CD14-positive monocyte (primary cell): Measurements from ENCODE around the gene GPD1L. TPM values are rescaled to one million over a fixed set of nuclear protein-coding genes. Genes with fewer than 3 reads are reported as not detected.

ENCODE experiments used
- DNase-seq, 3 donors: peaks; one replicate each; pipeline ENCODE4 v3.0.0-alpha.2; 2011 to 2022
- H2AFZ ChIP-seq: 2 replicates; pipeline ENCODE4 v1.6.0; 2012; ENCODE audit warnings: mild to moderate bottlenecking, low read depth, low read length, inconsistent platforms; ENCODE audit not compliant: insufficient read depth, poor library complexity, severe bottlenecking
- H3K27ac ChIP-seq, 2 donors: 1 replicate in 1 of 2; 2 replicates in 1 of 2; pipeline ENCODE4 v1.5.1; 2012 to 2013; ENCODE audit warnings: low read length in 2 of 2, control low read depth in 1 of 2, inconsistent platforms in 1 of 2, low read depth in 1 of 2, mild to moderate bottlenecking in 1 of 2
- H3K27me3 ChIP-seq, 2 donors: one replicate each; pipeline versions ENCODE4 v1.6.0 to v1.6.1; 2011 to 2013; ENCODE audit warnings: low read length in 2 of 2; ENCODE audit not compliant: control insufficient read depth in 2 of 2, insufficient read depth in 2 of 2
- H3K36me3 ChIP-seq, 2 donors: replicated peaks in 1 of 2; 1 replicate in 1 of 2; 2 replicates in 1 of 2; pipeline versions ENCODE4 v1.5.1 to v1.6.1; 2012 to 2013; ENCODE audit warnings: low read length in 2 of 2, control low read depth in 1 of 2, inconsistent platforms in 1 of 2, mild to moderate bottlenecking in 1 of 2; ENCODE audit not compliant: insufficient read depth in 2 of 2, control insufficient read depth in 1 of 2
- H3K4me1 ChIP-seq, 2 donors: 1 replicate in 1 of 2; 2 replicates in 1 of 2; pipeline versions ENCODE4 v1.5.1 to v1.6.1; 2012 to 2013; ENCODE audit warnings: low read length in 2 of 2, control low read depth in 1 of 2, inconsistent platforms in 1 of 2, mild to moderate bottlenecking in 1 of 2, moderate library complexity in 1 of 2; ENCODE audit not compliant: insufficient read depth in 2 of 2, control insufficient read depth in 1 of 2
- H3K4me2 ChIP-seq: replicated peaks from 2 replicates; pipeline ENCODE3; 2012; ENCODE audit warnings: low read length, moderate library complexity, mild to moderate bottlenecking; ENCODE audit not compliant: poor library complexity, severe bottlenecking; ENCODE audit errors: extremely low read depth
- H3K4me3 ChIP-seq, 3 experiments: fragments of 200-600 bp in 1 of 3; sonication (generic) in 1 of 3; replicated peaks in 1 of 3; 1 replicate in 2 of 3; 2 replicates in 1 of 3; pipeline ENCODE4 v1.5.1; 2011 to 2013; ENCODE audit warnings: low read length in 3 of 3, mild to moderate bottlenecking in 3 of 3, control low read depth in 2 of 3, low read depth in 2 of 3, inconsistent platforms in 1 of 3, moderate library complexity in 1 of 3
- H3K79me2 ChIP-seq: 2 replicates; pipeline ENCODE4 v1.6.0; 2012; ENCODE audit warnings: mild to moderate bottlenecking, control low read depth, inconsistent platforms, low read length, moderate library complexity; ENCODE audit not compliant: insufficient read depth
- H3K9ac ChIP-seq: 2 replicates; pipeline ENCODE4 v1.6.0; 2017; ENCODE audit warnings: low read length, mild to moderate bottlenecking; ENCODE audit not compliant: insufficient read depth, poor library complexity, severe bottlenecking
- H3K9me3 ChIP-seq, 2 donors: replicated peaks in 1 of 2; 1 replicate in 1 of 2; 2 replicates in 1 of 2; pipeline versions ENCODE4 v1.5.1 to v1.6.1; 2012 to 2013; ENCODE audit warnings: low read length in 2 of 2, control low read depth in 1 of 2; ENCODE audit not compliant: control insufficient read depth in 1 of 2, insufficient read depth in 1 of 2
- H4K20me1 ChIP-seq: 2 replicates; pipeline ENCODE4 v1.6.0; 2012; ENCODE audit warnings: mild to moderate bottlenecking, low read length, control low read depth, moderate library complexity; ENCODE audit not compliant: insufficient read depth
- H3K27ac Mint-ChIP-seq, 7 donors: one replicate each; pipeline ENCODE4 v1.8.0; 2020; ENCODE audit warnings: mild to moderate bottlenecking in 7 of 7, mixed read lengths in 7 of 7, moderate library complexity in 6 of 7, inconsistent platforms in 2 of 7
- H3K27me3 Mint-ChIP-seq, 3 donors: one replicate each; pipeline ENCODE4 v1.8.0; 2021 to 2022; ENCODE audit warnings: low read depth in 3 of 3, mild to moderate bottlenecking in 3 of 3, mixed read lengths in 3 of 3, moderate library complexity in 3 of 3, inconsistent platforms in 1 of 3
- H3K36me3 Mint-ChIP-seq, 2 donors: one replicate each; pipeline ENCODE4 v1.8.0; 2020; ENCODE audit warnings: mixed read lengths in 2 of 2, inconsistent platforms in 1 of 2, mild to moderate bottlenecking in 1 of 2
- H3K4me1 Mint-ChIP-seq: one replicate; pipeline ENCODE4 v1.8.0; 2020; ENCODE audit warnings: mild to moderate bottlenecking, mixed read lengths
- H3K4me3 Mint-ChIP-seq, 2 donors: one replicate each; pipeline ENCODE4 v1.8.0; 2020; ENCODE audit warnings: mild to moderate bottlenecking in 2 of 2, mixed read lengths in 2 of 2, moderate library complexity in 1 of 2
- H3K9me3 Mint-ChIP-seq, 7 donors: one replicate each; pipeline ENCODE4 v1.8.0; 2020 to 2022; ENCODE audit warnings: mixed read lengths in 7 of 7, mild to moderate bottlenecking in 6 of 7, moderate library complexity in 6 of 7, inconsistent platforms in 2 of 7
- WGBS: methylation state at CpG from one replicate; pipeline ENCODE4 v1.1.5; 2013; ENCODE audit warnings: missing lambda C conversion rate; ENCODE audit not compliant: insufficient coverage; 5-methylcytosine and 5-hydroxymethylcytosine counted together
- intact Hi-C, 2 donors: fragments of 100-400 bp; cut with micrococcal nuclease; formaldehyde crosslinking; loops; one replicate each; pipeline versions ENCODE4 v1.15.0 to v1.15.1; 2023
- polyA plus RNA-seq, 3 donors: library from polyadenylated mRNA; depleted of rRNA in 1 of 3; unstranded in 2 of 3; stranded (reverse) in 1 of 3; fragments of 300-500 nt in 2 of 3; fragments of >200 nt in 1 of 3; fragmentation: Illumina TruSeq in 2 of 3; gene quantifications; 1 replicate in 2 of 3; 2 replicates in 1 of 3; pipeline ENCODE4 v1.2.3, GENCODE V29; 2012 to 2021
- TF ChIP-seq, protein P1 (sequence below): fragments of 200-600 bp; IDR thresholded peaks from one replicate; pipeline ENCODE4 v1.8.0; 2022; ENCODE audit warnings: antibody characterized with exemption, mild to moderate bottlenecking

Gene GPD1L
- polyA plus RNA-seq, 3 donors, result 4.9 to 11.8 (median 10.2) TPM

DNA sequence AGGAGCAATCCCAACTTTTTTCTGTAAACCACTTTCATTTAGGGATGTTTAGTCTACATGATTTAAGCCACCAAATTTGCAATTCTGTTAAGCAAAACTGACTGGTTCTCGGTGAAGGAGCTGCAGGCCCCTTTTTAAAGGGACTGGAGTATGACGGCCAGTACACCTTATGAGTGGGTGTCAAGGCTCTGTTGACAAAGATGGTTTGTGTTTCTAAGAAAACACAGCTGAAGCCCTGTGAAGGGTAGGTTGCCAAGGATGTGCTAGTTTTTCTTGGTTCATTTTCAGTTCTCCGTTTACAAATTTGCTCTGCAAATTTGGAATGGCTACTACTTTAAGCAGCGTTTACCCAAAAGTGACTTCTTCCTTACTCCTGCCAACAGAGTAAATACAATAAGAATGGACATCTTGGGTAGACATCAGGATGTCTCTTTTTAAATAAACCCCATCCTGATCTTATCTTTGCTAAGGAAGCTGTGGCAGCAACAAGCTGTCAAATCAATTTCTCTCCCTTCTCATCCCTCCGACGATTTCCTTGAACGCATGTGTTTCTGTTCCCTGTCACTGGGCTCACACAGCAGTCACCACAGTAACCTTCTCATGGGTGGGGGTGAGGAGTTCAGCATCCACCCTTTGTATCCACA lies 73.8 kb downstream of the GPD1L start:
- H3K4me1 Mint-ChIP-seq, result peaks cover 12% of the 10 kb centered on the region
- DNase-seq, result no peak
- no peak overlapping the region for H3K27ac Mint-ChIP-seq
- Histone ChIP-seq H3K4me2 (no peak overlapping the region), H3K27ac (no peak overlapping the region), H3K9ac (no peak overlapping the region), H3K79me2 (no peaks in the 10 kb centered on the region), H3K27me3 (peaks cover 0 to 2% of the 10 kb centered on the region in 2 donors), H4K20me1 (no peaks in the 10 kb centered on the region), H3K9me3 (no peaks in the 10 kb centered on the region), H2AFZ (no peak overlapping the region), H3K4me1 (peaks cover 0 to 5% of the 10 kb centered on the region in 2 donors), H3K36me3 (no peaks in the 10 kb centered on the region), H3K4me3 (no peak overlapping the region)
- intact Hi-C loops, result no loop called here
- TF ChIP-seq, protein P1, sequence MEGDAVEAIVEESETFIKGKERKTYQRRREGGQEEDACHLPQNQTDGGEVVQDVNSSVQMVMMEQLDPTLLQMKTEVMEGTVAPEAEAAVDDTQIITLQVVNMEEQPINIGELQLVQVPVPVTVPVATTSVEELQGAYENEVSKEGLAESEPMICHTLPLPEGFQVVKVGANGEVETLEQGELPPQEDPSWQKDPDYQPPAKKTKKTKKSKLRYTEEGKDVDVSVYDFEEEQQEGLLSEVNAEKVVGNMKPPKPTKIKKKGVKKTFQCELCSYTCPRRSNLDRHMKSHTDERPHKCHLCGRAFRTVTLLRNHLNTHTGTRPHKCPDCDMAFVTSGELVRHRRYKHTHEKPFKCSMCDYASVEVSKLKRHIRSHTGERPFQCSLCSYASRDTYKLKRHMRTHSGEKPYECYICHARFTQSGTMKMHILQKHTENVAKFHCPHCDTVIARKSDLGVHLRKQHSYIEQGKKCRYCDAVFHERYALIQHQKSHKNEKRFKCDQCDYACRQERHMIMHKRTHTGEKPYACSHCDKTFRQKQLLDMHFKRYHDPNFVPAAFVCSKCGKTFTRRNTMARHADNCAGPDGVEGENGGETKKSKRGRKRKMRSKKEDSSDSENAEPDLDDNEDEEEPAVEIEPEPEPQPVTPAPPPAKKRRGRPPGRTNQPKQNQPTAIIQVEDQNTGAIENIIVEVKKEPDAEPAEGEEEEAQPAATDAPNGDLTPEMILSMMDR, result no peak
- no peaks in the 10 kb centered on the region for H3K36me3 Mint-ChIP-seq
- peaks cover 0 to 1% (median 0%) of the 10 kb centered on the region in 7 donors for H3K9me3 Mint-ChIP-seq
- H3K4me3 Mint-ChIP-seq, result no peak overlapping the region
- 100% methylated on average over 2 of the region's 7 CpGs for WGBS
- H3K27me3 Mint-ChIP-seq, result peaks cover 4 to 7% (median 6%) of the 10 kb centered on the region in 3 donors

DNA sequence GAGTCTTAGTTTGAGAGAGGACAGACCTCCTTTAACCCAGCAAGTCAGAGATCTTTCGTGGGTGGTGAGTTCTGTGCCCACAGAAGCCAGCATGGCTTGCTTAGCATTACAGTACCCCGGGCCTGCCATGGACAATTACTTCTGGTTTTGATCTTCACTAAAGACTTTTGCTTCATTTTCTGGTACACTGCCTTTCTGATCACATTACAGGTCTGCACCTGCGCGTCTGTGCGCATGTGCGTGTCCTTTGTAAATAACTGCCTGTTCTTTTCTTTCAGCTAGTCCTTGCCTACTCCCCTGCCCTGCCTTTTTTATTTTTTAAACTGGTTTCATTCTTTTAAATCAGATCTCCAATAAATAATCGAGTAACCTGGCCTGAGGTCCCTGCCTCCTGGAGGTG lies 74.9 kb downstream of the GPD1L start:
- H3K27ac ChIP-seq, result no peak overlapping the region
- H3K4me3 ChIP-seq, result no peak overlapping the region
- Mint-ChIP-seq H3K27ac (no peak overlapping the region), H3K27me3 (peaks cover 4 to 6% (median 4%) of the 10 kb centered on the region in 3 donors), H3K4me3 (no peak overlapping the region), H3K36me3 (no peaks in the 10 kb centered on the region), H3K9me3 (peaks cover 0 to 1% (median 0%) of the 10 kb centered on the region in 7 donors), H3K4me1 (peaks cover 12% of the 10 kb centered on the region)
- no peak overlapping the region for H3K4me2 ChIP-seq
- no peaks in the 10 kb centered on the region for H3K79me2 ChIP-seq
- no peak for DNase-seq
- 99% methylated on average over 6 of the region's 7 CpGs for WGBS
- TF ChIP-seq, protein P1, result no peak
- no peaks in the 10 kb centered on the region for H4K20me1 ChIP-seq
- intact Hi-C loops, result no loop called here
- no peak overlapping the region for H3K9ac ChIP-seq
- H3K4me1 ChIP-seq, result peaks cover 0 to 5% of the 10 kb centered on the region in 2 donors
- no peaks in the 10 kb centered on the region for H3K9me3 ChIP-seq
- no peaks in the 10 kb centered on the region for H3K36me3 ChIP-seq
- H2AFZ ChIP-seq, result no peak overlapping the region
- peaks cover 0 to 2% of the 10 kb centered on the region in 2 donors for H3K27me3 ChIP-seq
